PC-9 (cell line): Measurements from ENCODE around the gene BRMS1. TPM values are rescaled to one million over a fixed set of nuclear protein-coding genes. Genes with fewer than 3 reads are reported as not detected.
A peak's percentile ranks its signal among the peaks of the same experiment; 100 is the strongest.

Experiments
- BruUV-seq: library from RNA; stranded (reverse); fragments of 400-500 nt; replicated peaks from 2 replicates; lab custom pipeline; 2021; lab: Mats Ljungman, UMichigan
- CTCF ChIA-PET: fragments of 300-600 bp; sonication (Branson Sonifier 250); formaldehyde crosslinking; loops from one replicate; lab custom pipeline; 2022; ENCODE audit warnings: antibody characterized with exemption; lab: Charles Lee
- POLR2A ChIA-PET: fragments of 300-600 bp; sonication (Branson Sonifier 250); formaldehyde crosslinking; loops from one replicate; lab custom pipeline; 2022; ENCODE audit warnings: antibody characterized with exemption; ENCODE audit not compliant: unreplicated experiment; lab: Charles Lee
- DNase-seq, 2 experiments: peaks; one replicate each; pipeline versions ENCODE4 v3.0.0 to v3.0.0-alpha.2; 2015 to 2022; ENCODE audit warnings: mixed read lengths in 1 of 2
- H2AFZ ChIP-seq: fragments of 200-600 bp; sonication (generic); 2 replicates; pipeline ENCODE4 v1.8.1; 2017; ENCODE audit warnings: antibody characterized with exemption
- H3F3A ChIP-seq: fragments of 200-600 bp; sonication (generic); 2 replicates; pipeline ENCODE4 v1.8.1; 2017; ENCODE audit warnings: antibody characterized with exemption, mild to moderate bottlenecking, low read depth; ENCODE audit not compliant: insufficient read depth
- H3K27ac ChIP-seq: fragments of 200-600 bp; sonication (generic); 2 replicates; pipeline ENCODE4 v1.6.1; 2016; ENCODE audit warnings: mixed run types
- H3K27me3 ChIP-seq: fragments of 200-600 bp; sonication (generic); 2 replicates; pipeline ENCODE4 v1.6.1; 2016; ENCODE audit warnings: low read depth, mixed run types; ENCODE audit not compliant: insufficient read depth
- H3K36me3 ChIP-seq: fragments of 200-600 bp; sonication (generic); 2 replicates; pipeline ENCODE4 v1.6.1; 2016; ENCODE audit warnings: low read depth, mixed run types
- H3K4me1 ChIP-seq: fragments of 200-600 bp; sonication (generic); replicated peaks from 2 replicates; pipeline ENCODE4 v1.6.1; 2016; ENCODE audit warnings: mixed run types; ENCODE audit not compliant: insufficient read depth
- H3K4me2 ChIP-seq: fragments of 200-600 bp; sonication (generic); 2 replicates; pipeline ENCODE4 v1.6.1; 2017; ENCODE audit warnings: mixed run types
- H3K4me3 ChIP-seq: fragments of 200-600 bp; sonication (generic); 2 replicates; pipeline ENCODE4 v1.6.1; 2016; ENCODE audit warnings: mixed run types
- H3K79me2 ChIP-seq: fragments of 200-600 bp; sonication (generic); 2 replicates; pipeline ENCODE4 v1.6.1; 2017; ENCODE audit warnings: low read depth, mixed run types
- H3K9me2 ChIP-seq: fragments of 200-600 bp; sonication (generic); 2 replicates; pipeline ENCODE4 v1.8.1; 2017; ENCODE audit warnings: mild to moderate bottlenecking; ENCODE audit not compliant: insufficient read depth
- H3K9me3 ChIP-seq: fragments of 200-600 bp; sonication (generic); 2 replicates; pipeline ENCODE4 v1.8.1; 2016; ENCODE audit warnings: low read depth; ENCODE audit not compliant: insufficient read depth
- H4K20me1 ChIP-seq: fragments of 200-600 bp; sonication (generic); 2 replicates; pipeline ENCODE4 v1.8.1; 2017; ENCODE audit not compliant: insufficient read depth
- EZH2 ChIP-seq: fragments of 200-600 bp; sonication (generic); IDR thresholded peaks from 2 replicates; pipeline ENCODE4 v1.8.0; 2017; ENCODE audit warnings: antibody characterized with exemption, low read depth
- intact Hi-C: fragments of 100-400 bp; cut with micrococcal nuclease; formaldehyde crosslinking; loops from one replicate; pipeline ENCODE4 v1.10.0; 2022; ENCODE audit not compliant: unreplicated experiment
- total RNA-seq: library from RNA; stranded (reverse); gene quantifications from 2 replicates; pipeline ENCODE4 v1.2.3, GENCODE V29; 2021
- TF ChIP-seq, protein P1 (sequence below): fragments of 200-600 bp; sonication (generic); conservative IDR thresholded peaks from 2 replicates; pipeline ENCODE4 v1.6.1; 2017; ENCODE audit warnings: mixed run types, antibody characterized with exemption, mild to moderate bottlenecking, moderate library complexity

BRMS1 gene
- total RNA-seq, 1 experiment from 2014 or later: 54.3 TPM

DNA sequence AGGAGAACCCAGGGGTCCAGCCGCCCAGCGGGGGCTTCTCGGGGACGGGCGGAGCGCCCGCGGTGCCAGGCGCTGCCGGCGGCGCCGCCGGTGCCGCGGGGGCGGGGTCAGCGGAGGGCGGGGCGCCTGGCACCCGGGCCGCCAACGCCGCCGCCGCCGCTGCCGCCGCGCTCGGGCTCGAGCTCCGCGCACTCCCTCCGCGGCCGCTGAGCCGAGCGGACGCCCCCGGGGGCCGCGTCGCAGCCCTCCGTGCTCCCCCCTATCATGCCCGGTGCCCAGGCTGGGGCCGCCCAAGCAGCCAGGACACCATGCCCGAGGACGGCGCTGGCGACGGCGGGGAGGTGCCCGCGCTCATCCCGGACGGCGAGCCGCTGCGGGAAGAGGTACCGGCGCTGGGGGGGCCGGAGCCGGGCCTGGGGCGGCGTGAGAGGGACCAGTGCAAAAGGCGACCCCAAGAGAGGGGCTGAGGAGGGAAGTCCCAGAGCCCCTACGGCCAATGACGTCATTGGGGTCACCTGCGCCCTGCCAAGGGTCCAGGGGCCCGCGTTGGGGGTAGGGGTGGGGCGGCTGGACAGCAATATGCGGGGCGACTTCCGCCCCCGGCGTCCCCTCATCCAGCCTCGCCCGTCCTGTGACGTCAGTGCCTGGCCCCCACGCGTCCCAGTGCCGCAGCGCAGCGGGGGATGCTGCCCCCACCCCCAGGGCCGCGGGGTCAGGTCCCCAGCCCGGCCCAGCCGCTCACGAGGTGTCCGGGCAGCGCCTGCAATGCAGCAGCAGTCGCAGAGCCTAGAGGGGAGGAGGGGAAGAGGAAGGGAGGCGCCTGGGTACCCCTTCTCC, 53.0 kb downstream of the BRMS1 start, which contains the start of gene TMEM151A:
TMEM151A (plus strand) TSS at position 189 of the 837 bp plus-strand sequence; CDS start at position 309, 120 bp downstream.
- Histone ChIP-seq H4K20me1 (peaks cover 3% of the 10 kb centered on the region; the same call in 1 of the 2 replicates), H3K36me3 (no peaks in the 10 kb centered on the region), H3F3A (peaks cover 20% of the 10 kb centered on the region), H3K79me2 (peaks cover 18% of the 10 kb centered on the region), H3K27me3 (0 out of 2 replicates have a peak, but pooled peaks cover 1% of the 10 kb centered on the region), H3K4me3 (no peak within 1 kb of the TSS), H3K9me3 (no peaks in the 10 kb centered on the region), H3K27ac (no peak within 1 kb of the TSS), H3K9me2 (no peaks in the 10 kb centered on the region), H2AFZ (no peak within 1 kb of the TSS), H3K4me1 (peaks cover 19% of the 10 kb centered on the region), H3K4me2 (peak within 1 kb of the TSS; percentile 91; the same call in 1 of the 2 replicates)
- no peak for DNase-seq
- TF ChIP-seq, protein P1, sequence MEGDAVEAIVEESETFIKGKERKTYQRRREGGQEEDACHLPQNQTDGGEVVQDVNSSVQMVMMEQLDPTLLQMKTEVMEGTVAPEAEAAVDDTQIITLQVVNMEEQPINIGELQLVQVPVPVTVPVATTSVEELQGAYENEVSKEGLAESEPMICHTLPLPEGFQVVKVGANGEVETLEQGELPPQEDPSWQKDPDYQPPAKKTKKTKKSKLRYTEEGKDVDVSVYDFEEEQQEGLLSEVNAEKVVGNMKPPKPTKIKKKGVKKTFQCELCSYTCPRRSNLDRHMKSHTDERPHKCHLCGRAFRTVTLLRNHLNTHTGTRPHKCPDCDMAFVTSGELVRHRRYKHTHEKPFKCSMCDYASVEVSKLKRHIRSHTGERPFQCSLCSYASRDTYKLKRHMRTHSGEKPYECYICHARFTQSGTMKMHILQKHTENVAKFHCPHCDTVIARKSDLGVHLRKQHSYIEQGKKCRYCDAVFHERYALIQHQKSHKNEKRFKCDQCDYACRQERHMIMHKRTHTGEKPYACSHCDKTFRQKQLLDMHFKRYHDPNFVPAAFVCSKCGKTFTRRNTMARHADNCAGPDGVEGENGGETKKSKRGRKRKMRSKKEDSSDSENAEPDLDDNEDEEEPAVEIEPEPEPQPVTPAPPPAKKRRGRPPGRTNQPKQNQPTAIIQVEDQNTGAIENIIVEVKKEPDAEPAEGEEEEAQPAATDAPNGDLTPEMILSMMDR: no peak
- TF ChIP-seq EZH2: no peak
- no TSS peak for BruUV-seq
- CTCF ChIA-PET: no interaction called here
- intact Hi-C loops: no loop called here
- POLR2A ChIA-PET: no interaction called here

DNA sequence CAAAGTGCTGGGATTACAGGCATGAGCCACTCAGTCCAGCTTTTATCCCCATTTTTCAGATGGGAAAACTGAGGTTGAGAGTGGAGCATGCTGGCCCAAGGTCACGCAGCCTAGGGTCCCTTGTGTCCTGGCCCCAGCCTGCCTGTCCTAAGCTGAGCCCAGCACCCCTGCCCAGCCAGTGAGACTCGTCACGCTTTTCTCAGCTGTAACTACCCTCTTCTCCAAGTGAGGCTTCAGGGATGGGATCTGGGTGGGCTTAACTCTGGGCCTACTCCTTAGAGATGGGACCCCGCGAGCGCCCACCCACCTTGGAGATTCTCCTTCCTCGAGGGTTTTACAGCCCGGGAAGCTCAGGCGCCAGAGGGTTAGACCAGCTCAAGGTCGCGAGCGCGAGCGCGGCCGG, 53.6 kb downstream of the BRMS1 start:
- BruUV-seq: no TSS peak
- Histone ChIP-seq H3K9me2 (no peaks in the 10 kb centered on the region), H3F3A (peaks cover 20% of the 10 kb centered on the region), H3K36me3 (no peaks in the 10 kb centered on the region), H3K27me3 (no peaks in the 10 kb centered on the region), H4K20me1 (peaks cover 5% of the 10 kb centered on the region; the same call in 1 of the 2 replicates), H3K4me2 (no peak overlapping the region), H3K4me3 (no peak overlapping the region), H3K4me1 (peaks cover 19% of the 10 kb centered on the region), H2AFZ (no peak overlapping the region), H3K9me3 (no peaks in the 10 kb centered on the region), H3K27ac (no peak overlapping the region), H3K79me2 (peaks cover 24% of the 10 kb centered on the region)
- no peak for DNase-seq
- intact Hi-C loops: no loop called here
- TF ChIP-seq, protein P1: no peak
- TF ChIP-seq EZH2: no peak
- ChIA-PET POLR2A (no interaction called here), CTCF (interaction anchor here (3.0 kb wide), 1 partner anchor 21 kb away, joined by 13 read pairs; no protein-coding TSS in a partner anchor)

DNA sequence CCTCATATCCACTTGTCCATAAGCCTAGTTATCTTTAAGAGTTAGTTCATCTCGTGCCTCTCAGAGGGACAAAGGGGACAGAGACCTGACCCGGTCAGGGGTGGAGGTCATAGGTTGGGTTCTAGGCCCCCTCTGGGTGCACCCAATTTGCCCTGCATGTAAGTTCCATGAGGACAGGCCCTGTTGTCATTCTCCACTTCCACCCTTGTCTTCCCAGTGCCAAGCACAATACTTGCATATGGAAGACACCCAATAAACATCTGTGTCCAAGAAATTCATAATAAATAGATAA, 54.6 kb downstream of the BRMS1 start:
- BruUV-seq: no TSS peak

More for the DNA sequence above, 54.6 kb downstream of the BRMS1 start:
- Histone ChIP-seq H3K4me3 (peak overlapping the region; percentile 96), H3K9me3 (no peaks in the 10 kb centered on the region), H3K9me2 (no peaks in the 10 kb centered on the region), H3F3A (peaks cover 20% of the 10 kb centered on the region), H2AFZ (0 out of 2 replicates have a peak overlapping the region, but pooled peaks have one; percentile 81), H3K79me2 (peaks cover 24% of the 10 kb centered on the region), H3K4me1 (peaks cover 19% of the 10 kb centered on the region), H3K4me2 (peak overlapping the region; percentile 91), H3K27ac (peak overlapping the region; percentile 71), H3K36me3 (no peaks in the 10 kb centered on the region), H4K20me1 (peaks cover 7% of the 10 kb centered on the region), H3K27me3 (no peaks in the 10 kb centered on the region)
- no peak for TF ChIP-seq EZH2
- TF ChIP-seq, protein P1: no peak
- intact Hi-C loops: no loop called here
- DNase-seq: no peak
- ChIA-PET CTCF (interaction anchor here (0.8 to 3.0 kb wide), 2 partner anchors 22 to 99 kb away, joined by 5 to 13 read pairs; no protein-coding TSS in a partner anchor), POLR2A (interaction anchor here (0.6 kb wide), 1 partner anchor 22 kb away, joined by 3 read pairs; no protein-coding TSS in a partner anchor)
